ENCODE data around the gene CDH4.

CDH4 gene

GRCh38 chr20:61673152-61673847 is 421.2 kb downstream of the CDH4 start:
- DNase-seq (ENCODE audit: low read depth), result no peak

GRCh38 chr20:61674121-61674520 is 422.1 kb downstream of the CDH4 start:
- DNase-seq (ENCODE audit: low read depth), result no peak

- no peak for DNase-seq (ENCODE audit: low read depth)
These were observed 422.6 kb downstream of the CDH4 start for GRCh38 chr20:61674688-61675087.

- DNase-seq (ENCODE audit: low read depth), result no peak
These were observed 425.9 kb downstream of the CDH4 start for GRCh38 chr20:61677928-61678327.

GRCh38 chr20:61678437-61678836 is 426.4 kb downstream of the CDH4 start:
- DNase-seq (ENCODE audit: low read depth), result no peak

GRCh38 chr20:61679473-61679872 is 427.4 kb downstream of the CDH4 start:
- no peak for DNase-seq (ENCODE audit: low read depth)

- DNase-seq (ENCODE audit: low read depth), result no peak
These were observed 428.0 kb downstream of the CDH4 start for GRCh38 chr20:61680096-61680495.

- no peak for DNase-seq (ENCODE audit: low read depth)
These were observed 430.3 kb downstream of the CDH4 start for GRCh38 chr20:61682114-61682995.

- DNase-seq (ENCODE audit: low read depth), result no peak
These were observed 431.1 kb downstream of the CDH4 start for GRCh38 chr20:61682996-61683681.

- no peak for DNase-seq (ENCODE audit: low read depth)
These were observed 431.7 kb downstream of the CDH4 start for GRCh38 chr20:61683721-61684120.

- no peak for DNase-seq (ENCODE audit: low read depth)
These were observed 432.1 kb downstream of the CDH4 start for GRCh38 chr20:61684136-61684535.

- no peak for DNase-seq (ENCODE audit: low read depth)
These were observed 432.6 kb downstream of the CDH4 start for GRCh38 chr20:61684583-61685235.

- DNase-seq (ENCODE audit: low read depth), result no peak
These were observed 433.4 kb downstream of the CDH4 start for GRCh38 chr20:61685462-61685861.

- DNase-seq (ENCODE audit: low read depth), result no peak
These were observed 434.2 kb downstream of the CDH4 start for GRCh38 chr20:61686051-61686936.

- no peak for DNase-seq (ENCODE audit: low read depth)
These were observed 436.4 kb downstream of the CDH4 start for GRCh38 chr20:61688411-61688810.

GRCh38 chr20:61690150-61690549 is 438.1 kb downstream of the CDH4 start:
- DNase-seq (ENCODE audit: low read depth), result no peak

- no peak for DNase-seq (ENCODE audit: low read depth)
These were observed 439.2 kb downstream of the CDH4 start for GRCh38 chr20:61690993-61691838.

- no peak for DNase-seq (ENCODE audit: low read depth)
These were observed 439.9 kb downstream of the CDH4 start for GRCh38 chr20:61691978-61692377.

GRCh38 chr20:61692479-61692878 is 440.4 kb downstream of the CDH4 start:
- DNase-seq (ENCODE audit: low read depth), result no peak

- DNase-seq (ENCODE audit: low read depth), result no peak
These were observed 441.1 kb downstream of the CDH4 start for GRCh38 chr20:61693055-61693600.
